ENCODE data around the gene RPP14.

DNA sequence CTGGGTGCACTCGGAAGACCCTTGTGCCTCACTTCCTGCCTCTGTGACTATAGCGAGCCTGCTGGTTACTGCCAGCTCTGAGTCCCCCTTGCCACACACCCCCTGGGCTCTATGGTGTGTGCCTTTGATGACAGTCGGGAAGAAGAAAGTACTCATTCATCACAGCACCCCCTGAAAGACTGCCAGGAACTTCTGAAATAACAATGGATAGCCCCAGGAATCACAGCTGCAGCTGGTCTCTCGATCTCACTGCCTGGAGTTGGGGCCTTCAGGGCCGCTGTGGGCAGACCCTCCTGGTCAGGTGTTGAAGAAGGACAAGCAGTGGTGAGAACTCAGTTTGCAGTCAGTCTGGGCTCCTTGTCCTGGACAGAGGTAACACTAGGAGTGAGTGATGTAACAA lies 9.8 kb upstream of the RPP14 start:
- TF ChIP-seq, protein P1, sequence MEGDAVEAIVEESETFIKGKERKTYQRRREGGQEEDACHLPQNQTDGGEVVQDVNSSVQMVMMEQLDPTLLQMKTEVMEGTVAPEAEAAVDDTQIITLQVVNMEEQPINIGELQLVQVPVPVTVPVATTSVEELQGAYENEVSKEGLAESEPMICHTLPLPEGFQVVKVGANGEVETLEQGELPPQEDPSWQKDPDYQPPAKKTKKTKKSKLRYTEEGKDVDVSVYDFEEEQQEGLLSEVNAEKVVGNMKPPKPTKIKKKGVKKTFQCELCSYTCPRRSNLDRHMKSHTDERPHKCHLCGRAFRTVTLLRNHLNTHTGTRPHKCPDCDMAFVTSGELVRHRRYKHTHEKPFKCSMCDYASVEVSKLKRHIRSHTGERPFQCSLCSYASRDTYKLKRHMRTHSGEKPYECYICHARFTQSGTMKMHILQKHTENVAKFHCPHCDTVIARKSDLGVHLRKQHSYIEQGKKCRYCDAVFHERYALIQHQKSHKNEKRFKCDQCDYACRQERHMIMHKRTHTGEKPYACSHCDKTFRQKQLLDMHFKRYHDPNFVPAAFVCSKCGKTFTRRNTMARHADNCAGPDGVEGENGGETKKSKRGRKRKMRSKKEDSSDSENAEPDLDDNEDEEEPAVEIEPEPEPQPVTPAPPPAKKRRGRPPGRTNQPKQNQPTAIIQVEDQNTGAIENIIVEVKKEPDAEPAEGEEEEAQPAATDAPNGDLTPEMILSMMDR (IDR thresholded peaks at IDR 0.05), result no peak
- TF ChIP-seq POLR2AphosphoS5 (IDR thresholded peaks at IDR 0.05), result no peak
- TF ChIP-seq POLR2A (IDR thresholded peaks at IDR 0.05), result no peak
